Hematopoietic multipotent progenitor cell treated with erythropoietin and hydrocortisone succinate and interleukin-3 and kit ligand, for 8 days (in vitro differentiated cells): Measurements from ENCODE around the gene ICOS.
"Not testable (repeated sequence)": the region's sequence is repeated elsewhere in the genome, so short reads cannot be mapped to it uniquely, and the experiment has no call there.

Experiments used
- DNase-seq: peaks from one replicate; pipeline ENCODE4 v3.0.0-alpha.2; 2015

ICOS gene

GRCh38 chr2:203918839-203919238 lies 17.7 kb upstream of the ICOS start:
- DNase-seq = no peak

DNA sequence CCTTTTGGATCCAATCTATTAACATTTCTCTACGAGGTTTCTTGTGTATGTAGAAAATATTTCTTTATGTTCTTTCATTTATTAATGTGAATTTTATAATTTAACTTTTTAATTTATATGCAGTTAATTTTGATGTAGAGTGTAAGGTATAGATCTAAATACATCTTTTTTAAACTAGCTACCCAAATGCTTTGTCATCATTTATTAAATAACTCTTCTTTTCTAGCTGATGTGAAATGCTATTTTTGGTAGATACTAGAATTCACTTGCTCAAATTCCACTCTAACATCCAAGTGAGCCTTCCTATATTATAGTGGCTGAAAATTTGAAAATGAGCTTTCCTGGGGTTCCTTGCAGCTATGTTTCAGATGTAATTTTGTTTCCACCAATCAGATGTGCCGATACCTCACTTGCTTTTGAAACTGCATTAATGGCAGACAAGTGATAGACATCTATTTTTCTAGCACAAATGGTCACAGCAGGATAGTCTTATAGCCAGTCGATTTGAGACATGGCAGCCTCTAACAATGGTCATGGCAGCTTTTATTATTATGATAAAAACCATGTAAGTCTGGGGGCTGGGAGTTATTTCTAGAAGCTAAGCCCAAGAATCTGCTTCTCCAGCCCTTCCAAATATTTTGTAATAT lies 10.9 kb upstream of the ICOS start:
- no peak for DNase-seq

DNA sequence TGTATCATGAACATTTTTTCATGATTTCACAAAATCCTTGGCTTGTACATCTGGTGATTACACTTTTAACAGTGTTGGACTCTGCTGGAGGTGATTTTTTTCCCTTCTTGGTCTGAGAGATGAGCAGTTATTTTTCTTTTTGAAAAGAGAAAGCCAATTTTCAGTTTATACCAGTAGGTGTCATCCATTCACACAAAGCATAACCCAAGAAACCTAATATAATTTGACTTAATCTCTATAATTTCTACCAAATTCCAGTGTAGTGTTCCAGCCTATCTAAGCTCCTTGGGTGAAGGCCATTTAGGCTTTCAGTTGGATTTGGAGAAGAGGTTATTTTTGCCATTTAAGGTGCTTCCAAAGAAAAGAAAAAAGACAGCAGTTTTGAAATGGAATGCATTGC lies 7.7 kb upstream of the ICOS start:
- DNase-seq = peak; percentile 4

DNA sequence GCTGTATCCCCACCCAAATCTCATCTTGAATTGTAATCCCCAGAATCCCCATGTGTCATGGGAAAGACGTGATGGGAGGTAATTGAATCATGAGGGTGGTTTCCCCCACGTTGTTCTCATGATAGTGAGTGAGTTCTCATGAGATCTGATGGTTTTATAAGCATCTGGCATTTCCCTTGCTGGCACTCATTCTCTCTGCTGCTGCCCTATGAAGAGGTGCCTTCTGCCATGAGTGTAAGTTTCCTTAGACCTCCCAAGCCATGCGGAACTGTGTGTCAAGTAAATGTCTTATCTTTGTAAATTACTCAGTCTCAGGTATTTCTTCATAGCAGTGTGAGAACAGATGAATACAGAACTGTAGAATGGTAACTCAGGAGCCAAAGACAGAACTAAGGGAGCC lies 5.3 kb upstream of the ICOS start:
- DNase-seq = not testable (repeated sequence)

DNA sequence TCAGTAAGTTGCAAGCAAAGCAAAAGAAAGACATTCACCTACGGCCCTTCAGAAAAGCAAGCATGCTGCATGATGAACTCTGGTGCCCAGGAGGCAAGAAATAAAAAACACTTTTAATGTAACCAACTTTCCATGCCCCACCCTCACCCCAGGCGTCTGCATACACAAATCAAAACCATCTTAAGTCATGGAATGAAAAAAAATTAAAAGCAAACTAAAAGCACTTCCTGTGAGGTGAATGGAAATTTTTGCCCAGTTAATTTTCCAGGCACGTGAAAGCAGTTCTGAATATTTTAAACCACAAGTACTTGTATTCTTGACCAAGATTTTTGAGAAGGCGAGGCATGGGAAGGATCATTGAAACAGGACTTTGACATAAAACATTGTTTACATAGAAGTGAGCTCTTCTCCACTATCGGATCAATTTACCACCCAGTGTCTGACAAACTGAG lies 2.5 kb upstream of the ICOS start:
- no peak for DNase-seq

- no peak for DNase-seq
These were observed 1.7 kb upstream of the ICOS start for GRCh38 chr2:203934711-203935438.

DNA sequence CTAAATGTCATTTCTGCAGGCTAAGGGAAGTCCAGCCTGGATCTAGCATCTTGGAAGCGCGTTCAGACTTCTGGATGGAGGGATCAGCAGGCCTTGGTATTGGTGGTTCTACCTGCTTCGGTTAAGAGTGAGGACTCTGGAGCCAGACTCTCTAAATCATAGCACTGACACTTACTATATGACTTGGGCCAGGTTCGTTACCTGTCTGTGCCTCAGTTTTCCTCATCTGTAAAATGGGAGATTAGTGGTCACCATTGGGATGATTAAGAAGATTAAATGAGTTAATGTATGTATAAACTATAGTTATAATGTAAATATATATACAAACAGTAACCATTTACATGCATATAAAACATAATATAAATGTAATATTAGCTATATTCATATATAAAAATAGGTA lies 995 bp upstream of the ICOS start:
- no peak for DNase-seq

GRCh38 chr2:203936949-203937348 lies 386 bp downstream of the ICOS start:
- DNase-seq = no peak

DNA sequence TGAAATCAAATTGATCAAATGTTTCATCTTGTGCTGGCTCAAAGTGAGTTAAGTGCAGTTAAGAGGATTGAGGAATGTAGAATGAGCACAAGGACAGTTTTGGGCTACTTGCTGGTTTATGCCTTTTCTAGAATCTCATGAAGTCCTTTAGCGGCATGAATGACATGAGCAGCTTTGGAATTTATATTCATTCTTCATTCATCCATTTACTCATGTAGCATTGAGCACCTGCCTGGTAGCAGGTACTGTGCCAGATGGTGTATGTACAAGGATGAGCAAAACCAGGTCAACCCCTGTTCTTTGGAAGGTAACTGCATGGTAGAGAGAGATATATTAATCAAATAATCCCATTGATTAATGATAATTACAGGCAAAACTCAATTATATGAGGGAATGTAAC lies 1.2 kb downstream of the ICOS start:
- no peak for DNase-seq

DNA sequence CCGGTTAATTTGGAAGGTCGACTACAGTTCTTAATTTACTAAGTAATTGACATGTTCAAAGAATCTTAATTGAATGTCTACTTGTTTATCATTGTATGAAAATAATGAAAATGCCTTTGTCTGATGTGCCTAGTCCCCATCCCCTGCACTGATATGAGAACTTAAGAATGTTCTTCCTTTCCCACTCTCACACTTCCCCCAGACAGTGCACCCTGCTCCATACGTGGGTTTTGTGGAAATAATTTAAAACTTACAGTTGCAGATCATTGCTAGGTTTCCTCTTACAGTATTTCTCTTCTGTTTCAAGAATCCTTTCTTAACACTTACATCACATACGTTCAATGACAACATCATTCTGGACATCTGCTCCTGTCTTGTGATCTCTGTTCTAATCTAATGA lies 3.5 kb downstream of the ICOS start:
- no peak for DNase-seq

DNA sequence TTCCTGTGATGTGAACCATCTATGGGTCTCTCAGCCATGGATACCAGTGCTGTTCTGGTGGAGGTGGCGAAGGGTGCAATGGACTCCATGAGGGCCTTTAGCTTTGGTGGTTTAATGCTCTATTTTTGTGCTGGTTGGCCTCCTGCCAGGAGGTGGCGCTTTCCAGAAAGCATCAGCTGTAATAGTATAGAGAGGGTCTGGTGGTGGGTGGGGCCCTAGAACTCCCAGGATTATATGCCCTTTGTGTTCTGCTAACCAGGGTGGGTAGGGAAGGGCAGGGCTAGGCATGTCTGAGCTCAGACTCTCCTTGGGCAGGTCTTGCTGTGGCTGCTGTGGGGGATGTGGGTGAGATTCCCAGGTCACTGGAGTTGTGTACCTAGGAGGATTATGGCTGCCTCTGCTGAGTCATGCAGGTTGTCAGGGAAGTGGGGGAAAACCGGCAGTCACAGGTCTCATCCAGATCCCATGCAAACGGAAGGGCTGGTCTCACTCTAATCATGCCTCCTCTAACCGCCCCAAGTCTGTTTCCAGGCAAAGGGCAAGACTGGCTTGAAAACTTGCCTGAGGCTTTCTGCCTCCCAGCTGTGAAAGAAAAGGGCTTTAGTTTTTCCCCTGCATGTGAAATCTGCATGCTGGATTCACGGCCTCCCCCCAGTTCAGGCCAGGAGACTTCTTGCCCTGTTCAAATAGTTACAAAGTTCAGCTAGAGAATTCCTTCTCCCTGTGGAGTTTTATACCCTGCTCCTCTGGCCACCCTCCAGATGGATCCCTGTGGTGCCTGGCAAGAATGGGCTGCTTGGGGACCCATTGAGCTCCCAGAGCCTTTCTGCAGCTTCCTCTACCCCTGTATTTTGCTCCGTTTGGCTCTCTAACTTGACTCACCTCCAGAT lies 7.2 kb downstream of the ICOS start:
- DNase-seq = not testable (repeated sequence)

DNA sequence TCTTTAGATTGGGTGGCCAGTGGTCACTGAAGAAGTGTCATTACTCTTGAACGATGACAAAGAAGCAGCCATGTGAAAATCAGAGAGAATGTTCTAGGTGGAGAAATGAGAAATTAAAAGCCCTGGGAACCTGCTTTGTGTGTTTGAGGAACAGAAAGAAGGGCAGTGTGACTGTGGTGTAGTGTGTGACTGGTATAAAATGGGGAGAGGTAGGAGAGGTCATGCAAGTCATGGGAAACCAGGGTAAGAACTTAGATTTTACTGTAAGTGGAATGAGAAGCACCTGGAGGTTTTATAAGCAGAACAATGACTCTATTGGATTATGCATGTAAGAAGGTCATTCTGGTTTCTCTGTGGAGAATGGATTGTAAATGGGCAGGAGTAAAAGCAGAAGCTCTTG lies 12.2 kb downstream of the ICOS start:
- DNase-seq = no peak

DNA sequence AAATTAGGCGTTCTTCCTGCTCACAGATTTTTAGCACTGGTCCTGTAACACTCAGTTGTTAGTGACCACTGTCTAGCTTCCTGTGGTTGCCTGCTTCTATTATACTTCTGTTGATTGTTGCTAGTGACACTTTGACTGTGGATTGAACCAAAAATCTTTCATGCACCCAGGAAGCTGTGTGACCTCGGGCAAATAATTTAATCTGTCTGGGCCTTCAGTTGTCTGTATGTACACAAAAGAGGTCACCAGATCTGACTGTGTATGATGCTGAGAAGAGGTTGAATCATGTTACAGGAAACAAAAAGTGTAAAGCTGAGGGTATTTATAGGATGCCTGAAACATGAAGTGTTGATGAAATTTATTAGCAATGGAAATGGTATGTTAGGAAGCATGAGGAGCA lies 12.7 kb downstream of the ICOS start:
- DNase-seq = no peak

- DNase-seq = no peak
These were observed 14.9 kb downstream of the ICOS start for GRCh38 chr2:203951366-203951902.

- DNase-seq = no peak
These were observed 22.7 kb downstream of the ICOS start for GRCh38 chr2:203959265-203959664.

DNA sequence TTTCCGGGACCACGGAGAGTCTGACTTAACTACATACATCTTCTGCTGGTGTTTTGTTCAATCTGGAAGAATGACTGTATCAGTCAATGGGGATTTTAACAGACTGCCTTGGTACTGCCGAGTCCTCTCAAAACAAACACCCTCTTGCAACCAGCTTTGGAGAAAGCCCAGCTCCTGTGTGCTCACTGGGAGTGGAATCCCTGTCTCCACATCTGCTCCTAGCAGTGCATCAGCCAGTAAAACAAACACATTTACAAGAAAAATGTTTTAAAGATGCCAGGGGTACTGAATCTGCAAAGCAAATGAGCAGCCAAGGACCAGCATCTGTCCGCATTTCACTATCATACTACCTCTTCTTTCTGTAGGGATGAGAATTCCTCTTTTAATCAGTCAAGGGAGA lies 23.1 kb downstream of the ICOS start:
- DNase-seq = no peak

- DNase-seq = no peak
These were observed 24.2 kb downstream of the ICOS start for GRCh38 chr2:203960811-203961210.

DNA sequence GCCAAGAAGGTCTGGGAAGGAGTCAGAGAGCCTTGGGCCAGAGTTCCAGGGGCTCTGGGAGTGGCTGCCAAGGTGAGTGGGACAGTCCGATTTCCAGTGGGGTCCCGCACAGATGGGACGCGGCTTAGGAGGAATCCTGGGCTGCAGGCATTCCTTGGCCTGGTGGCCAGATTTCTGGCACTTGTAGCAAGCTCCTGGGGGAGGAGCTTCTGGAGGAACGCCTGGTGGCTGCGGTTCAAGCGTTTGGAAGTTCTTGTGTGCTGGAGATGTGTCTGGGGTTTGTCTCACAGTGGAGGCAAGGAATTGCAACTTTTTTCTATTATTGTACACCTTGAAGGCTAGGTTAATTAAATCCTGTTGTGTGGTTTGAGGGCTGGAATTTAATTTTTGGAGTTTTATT lies 28.6 kb downstream of the ICOS start:
- not testable (repeated sequence) for DNase-seq

GRCh38 chr2:203971251-203971650 lies 34.7 kb downstream of the ICOS start:
- DNase-seq = no peak

DNA sequence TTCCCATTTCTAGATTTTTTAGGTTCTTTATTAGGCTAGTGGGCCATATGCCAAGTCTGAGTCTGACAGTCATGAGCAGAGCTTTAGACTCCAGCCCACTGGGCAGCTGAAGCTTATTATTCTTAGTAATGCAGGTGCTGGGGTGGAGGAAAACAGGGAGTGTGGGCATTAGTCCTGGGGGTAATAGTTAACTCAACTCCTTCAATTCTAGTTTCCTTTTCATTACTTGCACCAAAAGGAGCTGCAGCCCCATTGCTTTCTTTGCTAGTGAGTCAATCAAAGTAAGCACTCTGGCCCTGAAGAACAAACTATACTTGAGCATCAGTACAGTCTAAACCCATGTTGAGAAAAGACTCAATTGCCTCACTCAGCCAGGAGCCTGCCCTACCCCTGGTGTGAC lies 35.5 kb downstream of the ICOS start:
- DNase-seq = no peak

DNA sequence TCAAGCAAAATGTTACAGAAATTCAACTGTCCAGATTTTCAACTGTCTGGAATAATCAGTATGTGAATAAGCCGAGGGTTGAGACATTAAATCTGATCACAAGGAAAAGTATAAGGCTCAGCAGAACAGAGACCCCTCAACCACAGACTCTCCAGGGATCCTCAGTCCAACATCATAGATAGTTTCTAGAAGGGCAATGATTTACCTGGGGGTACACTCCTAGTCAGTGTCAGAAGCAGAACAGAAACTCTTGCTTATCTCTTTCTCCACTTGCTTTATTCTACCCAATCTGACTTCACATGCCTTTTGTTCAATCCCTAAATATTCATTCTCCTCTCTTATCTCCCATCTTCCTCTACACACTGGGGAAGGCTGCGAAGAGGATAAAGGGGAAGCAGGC lies 36.4 kb downstream of the ICOS start:
- DNase-seq = no peak

DNA sequence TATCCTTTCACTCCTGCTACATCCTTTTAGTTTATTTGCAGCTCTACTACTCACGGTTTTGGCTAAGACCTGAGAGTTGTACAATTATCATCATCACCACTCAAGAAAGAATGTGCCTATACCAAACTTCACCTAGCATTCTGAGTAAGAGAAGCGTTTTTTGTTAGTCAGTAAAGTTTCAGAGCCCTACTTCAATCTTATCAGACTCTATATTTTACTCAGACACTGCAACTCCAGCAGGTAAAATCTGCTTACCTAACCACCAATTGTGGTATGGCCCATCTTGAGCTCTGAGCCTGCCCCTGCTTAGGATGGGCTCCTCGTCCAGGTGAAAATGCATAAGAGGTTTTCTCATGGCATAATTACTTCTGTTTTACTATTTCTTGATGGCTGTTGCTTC lies 37.1 kb downstream of the ICOS start:
- DNase-seq = no peak

- DNase-seq = no peak
These were observed 39.3 kb downstream of the ICOS start for GRCh38 chr2:203975912-203976311.

GRCh38 chr2:203982276-203982675 lies 45.7 kb downstream of the ICOS start:
- no peak for DNase-seq
